ENCODE measurements around the gene MROH7. TPM values are rescaled to one million over a fixed set of nuclear protein-coding genes. Genes with fewer than 3 reads are reported as not detected.
A peak's percentile ranks its signal among the peaks of the same experiment; 100 is the strongest.

MROH7 gene
- total RNA-seq, 4 donors from 2014 or later, result 2.0 to 5.7 (median 3.8) TPM

DNA sequence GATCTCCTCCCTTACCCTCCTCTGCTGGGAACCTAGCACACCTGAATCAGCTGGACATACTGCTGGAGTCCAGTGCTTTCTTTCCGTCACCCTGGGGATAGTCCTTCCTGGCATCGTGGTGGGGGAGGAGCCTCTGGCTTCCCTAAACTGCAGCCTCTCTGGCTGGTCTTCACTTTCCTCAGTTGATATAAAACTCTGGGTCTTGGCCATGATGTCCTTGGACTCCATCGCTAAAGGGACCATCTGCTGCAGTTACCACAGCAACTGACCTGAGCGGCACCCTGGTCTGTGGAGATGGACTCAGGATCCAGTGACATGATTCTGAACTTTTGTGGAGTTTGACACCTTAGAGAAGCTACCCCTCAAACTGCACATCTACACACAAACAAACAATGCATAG is 99.9 kb downstream of the MROH7 start:
- Histone ChIP-seq H3K27ac (no peak overlapping the region), H3K4me3 (no peak overlapping the region), H3K4me1 (no peaks in the 10 kb centered on the region), H3K9me3 (no peaks in the 10 kb centered on the region), H3K36me3 (peaks cover 79% of the 10 kb centered on the region), H3K27me3 (no peaks in the 10 kb centered on the region)
- 82% methylated on average over 4 of the region's 4 CpGs for WGBS
- no peak for DNase-seq (ENCODE audit: low spot score in 2 of 2)
- TF ChIP-seq EP300 (IDR thresholded peaks at IDR 0.05) (no peak), POLR2A (IDR thresholded peaks at IDR 0.05) (no peak), POLR2AphosphoS5 (IDR thresholded peaks at IDR 0.05) (no peak), CTCF (IDR thresholded peaks at IDR 0.05) (no peak)

- peaks cover 71% of the 10 kb centered on the region for H3K36me3 ChIP-seq
- DNase-seq (ENCODE audit: low spot score in 2 of 2), result no peak
- H3K9me3 ChIP-seq, result no peaks in the 10 kb centered on the region
- no peaks in the 10 kb centered on the region for H3K4me1 ChIP-seq
- H3K27me3 ChIP-seq, result no peaks in the 10 kb centered on the region
- H3K27ac ChIP-seq, result no peak overlapping the region
- no peak for TF ChIP-seq CTCF (IDR thresholded peaks at IDR 0.05)
- TF ChIP-seq POLR2A (IDR thresholded peaks at IDR 0.05), result no peak
- TF ChIP-seq POLR2AphosphoS5 (IDR thresholded peaks at IDR 0.05), result no peak
- WGBS, result 51% methylated on average over 4 of the region's 4 CpGs
- no peak overlapping the region for H3K4me3 ChIP-seq
Measured at GRCh38 chr1:54742282-54742681, 100.7 kb downstream of the MROH7 start.

DNA sequence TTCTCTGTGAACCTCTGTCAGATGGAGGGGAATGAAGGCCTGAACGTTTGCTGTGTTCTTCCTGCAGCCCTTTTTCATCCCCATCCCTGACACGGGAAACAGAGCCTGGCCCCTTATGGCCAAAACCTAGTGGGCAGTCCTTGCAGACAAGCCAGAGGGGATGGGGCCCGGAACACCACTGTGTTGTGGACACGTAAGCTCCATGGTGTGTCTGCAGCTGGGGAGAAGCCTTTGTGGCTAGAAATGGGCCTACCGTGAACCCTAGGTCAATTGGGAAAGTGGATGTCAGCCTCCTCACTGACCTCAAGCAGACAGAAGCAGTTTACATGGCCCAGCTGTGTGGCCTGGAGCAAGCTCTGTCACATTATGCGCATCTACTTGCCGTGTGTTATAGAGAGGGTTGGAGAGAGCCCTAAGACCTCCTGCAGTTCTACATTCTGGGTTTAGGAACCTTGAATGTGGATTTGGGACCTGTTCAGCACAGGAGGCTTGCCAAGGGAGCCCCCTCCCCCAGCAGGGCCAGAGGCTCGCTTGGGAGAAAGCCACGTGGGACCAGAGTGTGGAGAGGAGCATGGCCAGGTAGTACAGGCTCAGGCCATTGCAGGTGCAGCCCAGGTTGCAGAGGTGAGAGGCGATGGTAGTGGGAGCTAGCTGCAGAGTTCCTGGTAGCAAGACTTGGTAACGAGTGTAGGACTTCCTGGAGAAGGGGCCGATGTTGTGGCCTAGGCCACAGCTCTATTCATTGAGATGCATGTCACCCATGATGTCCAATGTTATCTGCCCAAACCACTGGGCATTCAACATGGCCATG is 102.0 kb downstream of the MROH7 start:
- WGBS, result 84% methylated on average over 11 of the region's 12 CpGs
- H3K9me3 ChIP-seq, result no peaks in the 10 kb centered on the region
- peaks cover 58% of the 10 kb centered on the region for H3K36me3 ChIP-seq
- no peak for TF ChIP-seq EP300 (IDR thresholded peaks at IDR 0.05)
- TF ChIP-seq POLR2AphosphoS5 (IDR thresholded peaks at IDR 0.05), result no peak
- no peak for TF ChIP-seq CTCF (IDR thresholded peaks at IDR 0.05)
- TF ChIP-seq POLR2A (IDR thresholded peaks at IDR 0.05), result no peak
- no peak overlapping the region for H3K4me3 ChIP-seq
- DNase-seq (ENCODE audit: low spot score in 2 of 2), result no peak
- H3K27ac ChIP-seq, result no peak overlapping the region
- H3K4me1 ChIP-seq, result no peaks in the 10 kb centered on the region
- no peaks in the 10 kb centered on the region for H3K27me3 ChIP-seq

GRCh38 chr1:54744696-54745095 is 103.1 kb downstream of the MROH7 start:
- H3K4me3 ChIP-seq, result no peak overlapping the region
- TF ChIP-seq EP300 (IDR thresholded peaks at IDR 0.05) (no peak), POLR2AphosphoS5 (IDR thresholded peaks at IDR 0.05) (no peak), CTCF (IDR thresholded peaks at IDR 0.05) (no peak), POLR2A (IDR thresholded peaks at IDR 0.05) (no peak)
- no peaks in the 10 kb centered on the region for H3K9me3 ChIP-seq
- no peak overlapping the region for H3K27ac ChIP-seq
- peaks cover 47% of the 10 kb centered on the region for H3K36me3 ChIP-seq
- WGBS, result no CpG with 5 or more reads among the region's 3 CpGs
- peak in 1 of 2 donors; percentile 21 for DNase-seq (ENCODE audit: low spot score in 2 of 2)
- H3K4me1 ChIP-seq, result no peaks in the 10 kb centered on the region
- H3K27me3 ChIP-seq, result no peaks in the 10 kb centered on the region

DNA sequence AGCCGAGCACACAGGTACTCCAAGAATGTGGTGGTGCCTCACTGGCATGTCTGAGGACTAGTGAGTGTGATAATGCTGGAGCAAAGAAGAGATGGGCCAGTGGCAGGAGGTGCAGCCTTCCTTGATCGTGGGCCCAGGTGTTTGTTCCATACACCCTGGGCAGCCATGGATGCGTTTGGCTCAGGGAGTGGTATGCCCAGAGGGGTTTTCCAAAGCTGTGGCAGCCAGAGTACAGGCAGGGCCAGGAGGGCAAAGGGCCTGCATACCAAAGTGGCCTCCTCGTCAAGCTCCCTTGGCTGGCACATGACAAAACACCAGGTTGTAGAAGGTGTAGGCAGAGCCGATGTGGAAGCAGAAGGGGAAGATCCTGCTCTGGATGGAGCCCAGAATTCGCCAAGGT is 103.7 kb downstream of the MROH7 start:
- TF ChIP-seq POLR2A (IDR thresholded peaks at IDR 0.05) (no peak), CTCF (IDR thresholded peaks at IDR 0.05) (no peak), EP300 (IDR thresholded peaks at IDR 0.05) (no peak)
- DNase-seq (ENCODE audit: low spot score in 2 of 2), result peak in 1 of 2 donors; percentile 40

More for the DNA sequence above, 103.7 kb downstream of the MROH7 start:
- no peak overlapping the region for H3K27ac ChIP-seq
- H3K36me3 ChIP-seq, result peaks cover 41% of the 10 kb centered on the region
- H3K27me3 ChIP-seq, result no peaks in the 10 kb centered on the region
- no peaks in the 10 kb centered on the region for H3K9me3 ChIP-seq
- H3K4me1 ChIP-seq, result no peaks in the 10 kb centered on the region
- WGBS, result 59% methylated on average over 6 of the region's 6 CpGs
- no peak overlapping the region for H3K4me3 ChIP-seq
